GM23248 (cell line): ENCODE data around the gene SLC8A1.

Source experiments
- EZH2 ChIP-seq: fragments of 200-600 bp; sonication (generic); IDR thresholded peaks from 2 replicates; pipeline ENCODE4 v1.6.1; 2018; ENCODE audit warnings: antibody characterized with exemption, mild to moderate bottlenecking; ENCODE audit not compliant: insufficient read depth, poor library complexity, severe bottlenecking
- EZH2phosphoT487 ChIP-seq: fragments of 200-600 bp; sonication (generic); IDR thresholded peaks from 2 replicates; pipeline ENCODE4 v1.6.1; 2018; ENCODE audit warnings: antibody characterized with exemption, moderate library complexity, mild to moderate bottlenecking, low read depth; ENCODE audit not compliant: insufficient read depth

- no peak for TF ChIP-seq EZH2
- TF ChIP-seq EZH2phosphoT487: no peak
These were observed 333.3 kb downstream of the SLC8A1 start for GRCh38 chr2:40118622-40119021.
